GM12874 (cell line): ENCODE measurements around the gene CCKAR.

Experiments
- CTCF ChIP-seq: IDR thresholded peaks from 2 replicates; pipeline ENCODE4 v1.5.1; 2011; ENCODE audit warnings: low read depth, mild to moderate bottlenecking, control low read depth, low read length, moderate library complexity; ENCODE audit not compliant: insufficient read depth

The CCKAR gene

GRCh38 chr4:26503844-26504243, 13.6 kb upstream of the CCKAR start:
- TF ChIP-seq CTCF = no peak

GRCh38 chr4:26503427-26503826, 13.1 kb upstream of the CCKAR start:
- TF ChIP-seq CTCF = no peak

DNA sequence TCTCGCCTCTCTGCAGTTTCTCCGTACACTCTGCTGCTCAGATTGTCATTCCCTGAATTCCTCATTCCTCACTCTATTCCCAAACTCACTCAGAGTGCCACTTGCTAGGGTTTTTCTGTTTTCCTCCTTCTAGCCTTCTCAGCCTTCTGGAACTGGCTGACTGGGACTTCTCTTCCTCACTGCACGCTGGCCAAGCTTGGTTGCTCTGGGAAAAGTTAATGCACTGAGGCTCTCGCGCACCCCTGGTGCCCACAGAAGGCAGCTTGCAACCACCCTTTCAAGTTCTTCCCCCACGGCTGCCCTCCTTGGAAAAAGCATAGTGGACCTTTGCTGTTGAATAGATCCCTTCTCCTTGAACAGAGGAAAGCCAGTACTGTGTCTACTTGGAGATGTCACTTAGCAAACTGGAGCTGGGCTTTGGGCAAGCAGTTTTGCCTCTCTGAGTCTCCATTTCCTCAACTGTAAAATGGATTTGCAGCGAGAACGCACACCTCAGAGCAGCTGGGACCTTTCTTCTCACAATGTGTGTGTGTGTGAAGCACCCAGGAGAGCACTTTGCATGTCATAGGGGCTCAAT, 6.0 kb upstream of the CCKAR start:
- TF ChIP-seq CTCF = no peak

- no peak for TF ChIP-seq CTCF
Measured at GRCh38 chr4:26493461-26493860, 3.2 kb upstream of the CCKAR start.

DNA sequence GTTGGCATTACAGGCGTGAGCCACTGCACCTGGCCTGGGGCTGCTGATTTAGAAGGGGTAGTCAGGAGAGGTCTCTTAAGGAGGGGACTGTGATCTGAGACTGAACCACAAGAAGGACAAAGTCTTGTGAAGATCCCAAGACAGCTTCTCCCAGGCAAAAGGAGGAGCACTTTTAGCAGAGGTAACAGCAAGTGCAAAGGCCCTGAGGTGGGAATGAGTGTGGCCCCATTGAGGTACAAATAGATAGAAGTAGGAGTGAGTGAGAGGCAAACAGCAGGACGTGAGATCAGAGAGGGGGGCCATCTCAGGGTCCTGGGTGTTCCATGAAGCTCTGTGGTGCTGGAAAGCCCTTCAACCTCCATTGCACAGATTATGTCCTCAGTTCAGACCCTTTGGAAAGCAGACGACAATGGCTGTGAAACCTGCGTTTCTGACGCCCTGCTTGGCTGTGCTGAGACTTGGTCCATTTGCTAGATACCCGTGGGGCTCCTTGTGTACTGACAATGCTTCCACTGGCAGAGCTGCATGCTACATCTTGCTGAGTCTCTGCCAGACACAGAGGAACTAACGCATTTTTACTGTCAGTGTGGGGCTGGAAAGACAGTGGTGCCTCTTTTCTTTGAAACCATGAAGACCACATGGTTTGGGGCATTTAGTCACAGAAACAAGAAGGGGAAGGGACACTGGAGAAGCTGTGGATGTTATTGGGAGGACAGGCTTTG, 1.3 kb upstream of the CCKAR start:
- TF ChIP-seq CTCF = no peak

- TF ChIP-seq CTCF = no peak
Measured at GRCh38 chr4:26490960-26491284, 638 bp upstream of the CCKAR start.

DNA sequence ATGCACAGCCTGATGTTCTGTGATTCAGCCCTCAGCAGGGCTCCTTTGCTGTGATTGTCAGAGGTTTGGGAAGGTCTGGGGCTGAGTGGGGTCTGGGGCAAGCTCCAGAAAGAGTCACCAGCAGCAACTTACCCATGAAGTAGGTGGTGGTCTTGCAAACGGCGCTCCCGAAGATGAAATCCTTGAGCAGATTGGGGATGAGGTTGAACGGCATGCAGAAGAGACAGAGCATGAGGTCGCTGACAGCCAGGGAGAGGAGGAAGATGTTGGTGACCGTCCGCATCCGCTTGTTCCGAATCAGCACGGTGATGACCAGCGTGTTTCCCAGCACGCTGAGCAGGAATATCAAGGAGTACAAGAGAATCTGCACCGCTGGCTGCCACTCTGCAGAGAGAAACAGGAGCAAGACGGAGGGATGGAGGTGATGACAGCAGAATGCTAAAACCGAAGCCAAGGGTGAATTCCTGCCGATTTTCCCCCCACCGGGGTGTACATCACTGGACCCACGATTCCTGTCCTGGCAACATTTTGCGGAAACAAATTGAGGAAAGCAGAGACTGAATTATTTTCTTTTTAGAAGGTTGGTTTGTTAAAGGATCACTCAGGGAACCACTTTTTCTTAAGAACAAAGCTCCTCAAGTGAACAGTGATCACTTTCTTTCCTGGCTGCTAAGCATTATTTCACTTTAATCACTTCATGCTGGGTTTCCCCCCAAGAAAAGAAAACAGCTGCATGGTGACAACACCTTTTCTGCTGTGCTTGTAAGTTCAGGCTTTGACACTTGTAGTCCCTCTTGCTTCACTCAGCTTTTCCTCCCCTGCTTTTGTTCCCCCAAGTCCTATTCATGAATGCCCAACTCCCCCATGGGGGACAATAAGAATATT, 941 bp downstream of the CCKAR start:
- TF ChIP-seq CTCF = no peak
